GM23248 (cell line): Measurements from ENCODE around the gene ERCC3. TPM values are rescaled to one million over a fixed set of nuclear protein-coding genes. Genes with fewer than 3 reads are reported as not detected.

Experiments
- DNase-seq: peaks from one replicate; pipeline ENCODE4 v3.0.0-alpha.2; 2015
- H2AFZ ChIP-seq: fragments of 200-600 bp; sonication (generic); 2 replicates; pipeline ENCODE4 v1.6.1; 2016; ENCODE audit warnings: antibody characterized with exemption
- H3F3A ChIP-seq: fragments of 200-600 bp; sonication (generic); 2 replicates; pipeline ENCODE4 v1.6.1; 2016; ENCODE audit warnings: mild to moderate bottlenecking, antibody characterized with exemption, mixed run types; ENCODE audit not compliant: insufficient read depth
- H3K27ac ChIP-seq: fragments of 200-600 bp; sonication (generic); 2 replicates; pipeline ENCODE4 v1.5.1; 2016; ENCODE audit warnings: mild to moderate bottlenecking
- H3K27me3 ChIP-seq: fragments of 200-600 bp; sonication (generic); replicated peaks from 2 replicates; pipeline ENCODE4 v1.6.1; 2016; ENCODE audit warnings: mild to moderate bottlenecking; ENCODE audit not compliant: insufficient read depth
- H3K36me3 ChIP-seq: fragments of 200-600 bp; sonication (generic); 2 replicates; pipeline ENCODE4 v1.6.1; 2016; ENCODE audit warnings: low read depth, mild to moderate bottlenecking
- H3K4me1 ChIP-seq: fragments of 200-600 bp; sonication (generic); 2 replicates; pipeline ENCODE4 v1.6.1; 2016; ENCODE audit warnings: mild to moderate bottlenecking; ENCODE audit not compliant: insufficient read depth
- H3K4me2 ChIP-seq: fragments of 200-600 bp; sonication (generic); one replicate; pipeline ENCODE4 v1.6.1; 2016; ENCODE audit warnings: mild to moderate bottlenecking; ENCODE audit not compliant: unreplicated experiment
- H3K4me3 ChIP-seq: fragments of 200-600 bp; sonication (generic); 2 replicates; pipeline ENCODE4 v1.5.1; 2016; ENCODE audit warnings: mild to moderate bottlenecking
- H3K79me2 ChIP-seq: fragments of 200-600 bp; sonication (generic); 2 replicates; pipeline ENCODE4 v1.6.1; 2016; ENCODE audit warnings: mild to moderate bottlenecking; ENCODE audit not compliant: insufficient read depth
- H3K9ac ChIP-seq: fragments of 200-600 bp; sonication (generic); 2 replicates; pipeline ENCODE4 v1.6.1; 2016; ENCODE audit warnings: mild to moderate bottlenecking
- H3K9me2 ChIP-seq: fragments of 200-600 bp; sonication (generic); 2 replicates; pipeline ENCODE4 v1.6.1; 2016; ENCODE audit warnings: mixed run types, mild to moderate bottlenecking, moderate library complexity; ENCODE audit not compliant: insufficient read depth
- H3K9me3 ChIP-seq: fragments of 200-600 bp; sonication (generic); one replicate; pipeline ENCODE4 v1.6.1; 2017; ENCODE audit warnings: low read depth
- H4K20me1 ChIP-seq: fragments of 200-600 bp; sonication (generic); 2 replicates; pipeline ENCODE4 v1.6.0; 2016; ENCODE audit not compliant: insufficient read depth
- EZH2 ChIP-seq: fragments of 200-600 bp; sonication (generic); IDR thresholded peaks from 2 replicates; pipeline ENCODE4 v1.6.1; 2018; ENCODE audit warnings: antibody characterized with exemption, mild to moderate bottlenecking; ENCODE audit not compliant: insufficient read depth, poor library complexity, severe bottlenecking
- EZH2phosphoT487 ChIP-seq: fragments of 200-600 bp; sonication (generic); IDR thresholded peaks from 2 replicates; pipeline ENCODE4 v1.6.1; 2018; ENCODE audit warnings: antibody characterized with exemption, moderate library complexity, mild to moderate bottlenecking, low read depth; ENCODE audit not compliant: insufficient read depth
- WGBS, 2 experiments: methylation state at CpG; one replicate each; pipeline ENCODE4 v1.1.6; 2015 to 2017; ENCODE audit warnings: low lambda C conversion rate in 2 of 2, low coverage in 1 of 2; ENCODE audit errors: missing lambda C conversion rate in 2 of 2; 5-methylcytosine and 5-hydroxymethylcytosine counted together
- in situ Hi-C: fragments of 300-500 bp; cut with MboI; formaldehyde crosslinking; loops from 2 replicates; pipeline ENCODE4 v1.15.0; 2020
- polyA plus RNA-seq: library from polyadenylated mRNA; unstranded; fragments of >200 nt; fragmentation: Nextera tagmentation; extraction: Ambion mirVana; gene quantifications from 2 replicates; pipeline ENCODE4 v1.2.1, GENCODE V29; 2016
- total RNA-seq: library from RNA; depleted of rRNA; stranded (reverse); fragments of >200 nt; shearing (Covaris generic); gene quantifications from 2 replicates; pipeline ENCODE4 v1.2.3, GENCODE V29; 2014

ERCC3 gene
- total and polyA plus RNA-seq, 2 experiments from 2014 or later: 41.8 to 42.9 TPM

- TF ChIP-seq EZH2phosphoT487 (no peak), EZH2 (no peak)
- peaks cover 4% of the 10 kb centered on the region; the same call in 1 of the 2 replicates for H3K4me1 ChIP-seq
- no peaks in the 10 kb centered on the region for H3K9me2 ChIP-seq
- no peaks in the 10 kb centered on the region for H4K20me1 ChIP-seq
- H3K36me3 ChIP-seq: peaks cover 50% of the 10 kb centered on the region
- in situ Hi-C loops: no loop called here
- peaks cover 3% of the 10 kb centered on the region; the same call in 1 of the 2 replicates for H3F3A ChIP-seq
- no peaks in the 10 kb centered on the region for H3K79me2 ChIP-seq
- H3K4me2 ChIP-seq: no peak overlapping the region
- no peak overlapping the region for H2AFZ ChIP-seq
- no peaks in the 10 kb centered on the region for H3K27me3 ChIP-seq
- no peak overlapping the region for H3K4me3 ChIP-seq
- 100% methylated on average over 1 of the region's 1 CpG for WGBS, 2 experiments
- no peaks in the 10 kb centered on the region for H3K9me3 ChIP-seq
- H3K9ac ChIP-seq: no peak overlapping the region
- H3K27ac ChIP-seq: no peak overlapping the region
- no peak for DNase-seq
These were observed 26.8 kb upstream of the ERCC3 start for GRCh38 chr2:127320586-127321275.

GRCh38 chr2:127320067-127320466 is 26.1 kb upstream of the ERCC3 start:
- peaks cover 48% of the 10 kb centered on the region for H3K36me3 ChIP-seq
- no peak for DNase-seq
- in situ Hi-C loops: no loop called here

GRCh38 chr2:127314193-127314988 is 20.4 kb upstream of the ERCC3 start:
- Histone ChIP-seq H3K27ac (no peak overlapping the region), H3K9me2 (no peaks in the 10 kb centered on the region), H3K79me2 (no peaks in the 10 kb centered on the region), H2AFZ (no peak overlapping the region), H3K9ac (no peak overlapping the region), H3K9me3 (no peaks in the 10 kb centered on the region), H4K20me1 (no peaks in the 10 kb centered on the region), H3K4me2 (no peak overlapping the region), H3F3A (no peaks in the 10 kb centered on the region), H3K4me3 (no peak overlapping the region), H3K27me3 (no peaks in the 10 kb centered on the region), H3K4me1 (no peaks in the 10 kb centered on the region), H3K36me3 (peaks cover 47% of the 10 kb centered on the region; the same call in 1 of the 2 replicates)
- TF ChIP-seq EZH2: no peak
- TF ChIP-seq EZH2phosphoT487: no peak
- WGBS, 2 experiments: 88% methylated on average over 7 of the region's 7 CpGs
- in situ Hi-C loops: no loop called here
- no peak for DNase-seq

More at GRCh38 chr2:127320067-127320466, 26.1 kb upstream of the ERCC3 start:
- Histone ChIP-seq H3K9me3 (no peaks in the 10 kb centered on the region), H3K4me1 (peaks cover 4% of the 10 kb centered on the region; the same call in 1 of the 2 replicates), H4K20me1 (no peaks in the 10 kb centered on the region), H2AFZ (no peak overlapping the region), H3K9ac (no peak overlapping the region), H3K4me2 (no peak overlapping the region), H3F3A (peaks cover 3% of the 10 kb centered on the region; the same call in 1 of the 2 replicates), H3K4me3 (no peak overlapping the region), H3K79me2 (no peaks in the 10 kb centered on the region), H3K9me2 (no peaks in the 10 kb centered on the region), H3K27ac (no peak overlapping the region), H3K27me3 (no peaks in the 10 kb centered on the region)
- 100% methylated on average over 1 of the region's 1 CpG for WGBS, 2 experiments
- TF ChIP-seq EZH2 (no peak), EZH2phosphoT487 (no peak)

- Histone ChIP-seq H3K9me3 (no peaks in the 10 kb centered on the region), H3F3A (no peaks in the 10 kb centered on the region), H3K4me3 (no peak overlapping the region), H3K27me3 (no peaks in the 10 kb centered on the region), H3K27ac (no peak overlapping the region), H3K36me3 (peaks cover 50% of the 10 kb centered on the region), H3K9me2 (no peaks in the 10 kb centered on the region), H4K20me1 (no peaks in the 10 kb centered on the region), H3K4me1 (no peaks in the 10 kb centered on the region), H2AFZ (no peak overlapping the region), H3K4me2 (no peak overlapping the region), H3K79me2 (no peaks in the 10 kb centered on the region), H3K9ac (no peak overlapping the region)
- DNase-seq: no peak
- in situ Hi-C loops: no loop called here
- 73 to 84% methylated on average over 3 of the region's 3 CpGs for WGBS, 2 experiments
- TF ChIP-seq EZH2phosphoT487 (no peak), EZH2 (no peak)
These were observed 19.5 kb upstream of the ERCC3 start for GRCh38 chr2:127313406-127313805.
